Muscle layer of duodenum (tissue), 2 donors: Measurements from ENCODE around the gene EFNB1.

Experiments used
- H3K27ac ChIP-seq: one replicate; pipeline ENCODE4 v1.7.0; 2013; ENCODE audit warnings: mild to moderate bottlenecking, low read length
- H3K27me3 ChIP-seq: one replicate; pipeline ENCODE4 v1.7.0; 2013; ENCODE audit warnings: low read depth, mild to moderate bottlenecking, control low read depth, low read length
- H3K36me3 ChIP-seq, 2 donors: one replicate each; pipeline ENCODE4 v1.7.0; 2013; ENCODE audit warnings: low read length in 2 of 2, control low read depth in 1 of 2, mild to moderate bottlenecking in 1 of 2; ENCODE audit not compliant: insufficient read depth in 2 of 2, control insufficient read depth in 1 of 2
- H3K4me1 ChIP-seq, 2 donors: one replicate each; pipeline ENCODE4 v1.7.0; 2013; ENCODE audit warnings: low read length in 2 of 2, mild to moderate bottlenecking in 2 of 2, control low read depth in 1 of 2, moderate library complexity in 1 of 2; ENCODE audit not compliant: insufficient read depth in 2 of 2, control insufficient read depth in 1 of 2
- H3K4me3 ChIP-seq, 2 donors: one replicate each; pipeline ENCODE4 v1.7.0; 2013; ENCODE audit warnings: low read length in 2 of 2, low read depth in 1 of 2, mild to moderate bottlenecking in 1 of 2
- H3K9me3 ChIP-seq, 2 donors: one replicate each; pipeline ENCODE4 v1.7.0; 2013; ENCODE audit warnings: low read length in 2 of 2, control low read depth in 1 of 2, mild to moderate bottlenecking in 1 of 2; ENCODE audit not compliant: control insufficient read depth in 1 of 2
- donor health status: healthy.

EFNB1 gene

GRCh38 chrX:68837119-68837518 lies 8.3 kb downstream of the EFNB1 start:
- Histone ChIP-seq H3K9me3 (no peaks in the 10 kb centered on the region), H3K4me1 (peaks cover 0 to 3% of the 10 kb centered on the region in 2 donors), H3K27me3 (no peaks in the 10 kb centered on the region), H3K36me3 (peaks cover 0 to 20% of the 10 kb centered on the region in 2 donors), H3K27ac (no peak overlapping the region), H3K4me3 (no peak overlapping the region)

- Histone ChIP-seq H3K27me3 (no peaks in the 10 kb centered on the region), H3K4me1 (peaks cover 4 to 8% of the 10 kb centered on the region in 2 donors)
Observed at GRCh38 chrX:68838571-68838910, 9.7 kb downstream of the EFNB1 start.

GRCh38 chrX:68839771-68840170 lies 10.9 kb downstream of the EFNB1 start:
- H3K27ac ChIP-seq, result no peak overlapping the region
- peaks cover 0 to 20% of the 10 kb centered on the region in 2 donors for H3K36me3 ChIP-seq
- H3K9me3 ChIP-seq, result no peaks in the 10 kb centered on the region
- no peak overlapping the region for H3K4me3 ChIP-seq
- no peaks in the 10 kb centered on the region for H3K27me3 ChIP-seq
- peaks cover 4 to 8% of the 10 kb centered on the region in 2 donors for H3K4me1 ChIP-seq

More at GRCh38 chrX:68838571-68838910, 9.7 kb downstream of the EFNB1 start:
- H3K9me3 ChIP-seq, result no peaks in the 10 kb centered on the region
- no peak overlapping the region for H3K4me3 ChIP-seq
- no peak overlapping the region for H3K27ac ChIP-seq
- peaks cover 0 to 20% of the 10 kb centered on the region in 2 donors for H3K36me3 ChIP-seq

- Histone ChIP-seq H3K27ac (no peak overlapping the region), H3K4me3 (no peak overlapping the region), H3K4me1 (peaks cover 4 to 8% of the 10 kb centered on the region in 2 donors), H3K36me3 (peaks cover 0 to 20% of the 10 kb centered on the region in 2 donors), H3K9me3 (no peaks in the 10 kb centered on the region), H3K27me3 (no peaks in the 10 kb centered on the region)
Observed at GRCh38 chrX:68840256-68840655, 11.4 kb downstream of the EFNB1 start.

GRCh38 chrX:68841251-68842049 lies 12.6 kb downstream of the EFNB1 start:
- no peak overlapping the region for H3K4me3 ChIP-seq
- H3K27ac ChIP-seq, result no peak overlapping the region
- H3K9me3 ChIP-seq, result no peaks in the 10 kb centered on the region
- H3K4me1 ChIP-seq, result peaks cover 6 to 8% of the 10 kb centered on the region in 2 donors
- H3K27me3 ChIP-seq, result no peaks in the 10 kb centered on the region
- peaks cover 0 to 20% of the 10 kb centered on the region in 2 donors for H3K36me3 ChIP-seq

- Histone ChIP-seq H3K36me3 (peaks cover 0 to 20% of the 10 kb centered on the region in 2 donors), H3K27me3 (no peaks in the 10 kb centered on the region), H3K4me3 (no peak overlapping the region), H3K4me1 (peaks cover 8 to 11% of the 10 kb centered on the region in 2 donors), H3K27ac (no peak overlapping the region), H3K9me3 (no peaks in the 10 kb centered on the region)
Observed at GRCh38 chrX:68842351-68842750, 13.5 kb downstream of the EFNB1 start.

- Histone ChIP-seq H3K4me1 (peaks cover 8 to 11% of the 10 kb centered on the region in 2 donors), H3K4me3 (no peak overlapping the region), H3K27ac (peak overlapping the region; percentile 23), H3K36me3 (peaks cover 0 to 20% of the 10 kb centered on the region in 2 donors), H3K9me3 (no peaks in the 10 kb centered on the region), H3K27me3 (no peaks in the 10 kb centered on the region)
Observed at GRCh38 chrX:68842781-68843581, 14.2 kb downstream of the EFNB1 start.

- Histone ChIP-seq H3K9me3 (no peaks in the 10 kb centered on the region), H3K27me3 (no peaks in the 10 kb centered on the region), H3K4me3 (no peak overlapping the region), H3K36me3 (peaks cover 0 to 17% of the 10 kb centered on the region in 2 donors), H3K27ac (no peak overlapping the region), H3K4me1 (peaks cover 8 to 11% of the 10 kb centered on the region in 2 donors)
Observed at GRCh38 chrX:68843992-68844391, 15.2 kb downstream of the EFNB1 start.

- Histone ChIP-seq H3K27me3 (no peaks in the 10 kb centered on the region), H3K36me3 (peaks cover 0 to 13% of the 10 kb centered on the region in 2 donors), H3K27ac (no peak overlapping the region), H3K4me1 (peaks cover 8 to 11% of the 10 kb centered on the region in 2 donors), H3K9me3 (no peaks in the 10 kb centered on the region), H3K4me3 (no peak overlapping the region)
Observed at GRCh38 chrX:68844581-68844980, 15.8 kb downstream of the EFNB1 start.

- Histone ChIP-seq H3K27ac (no peak overlapping the region), H3K9me3 (no peaks in the 10 kb centered on the region), H3K4me3 (no peak overlapping the region), H3K27me3 (no peaks in the 10 kb centered on the region), H3K4me1 (peaks cover 8 to 11% of the 10 kb centered on the region in 2 donors), H3K36me3 (no peaks in the 10 kb centered on the region)
Observed at GRCh38 chrX:68846536-68846935, 17.7 kb downstream of the EFNB1 start.

- no peak overlapping the region for H3K4me3 ChIP-seq
- H3K36me3 ChIP-seq, result no peaks in the 10 kb centered on the region
- H3K27ac ChIP-seq, result no peak overlapping the region
- H3K4me1 ChIP-seq, result peaks cover 8 to 11% of the 10 kb centered on the region in 2 donors
- H3K27me3 ChIP-seq, result no peaks in the 10 kb centered on the region
- H3K9me3 ChIP-seq, result no peaks in the 10 kb centered on the region
Observed at GRCh38 chrX:68847172-68847571, 18.4 kb downstream of the EFNB1 start.
